ENCODE data around the gene OR4D10. TPM values are rescaled to one million over a fixed set of nuclear protein-coding genes. Genes with fewer than 3 reads are reported as not detected.

OR4D10 gene
- total and polyA plus RNA-seq, 2 of the 13 experiments (the other 11 are each of a cell fraction or from before 2014, with no cell fraction given), result not detected

DNA sequence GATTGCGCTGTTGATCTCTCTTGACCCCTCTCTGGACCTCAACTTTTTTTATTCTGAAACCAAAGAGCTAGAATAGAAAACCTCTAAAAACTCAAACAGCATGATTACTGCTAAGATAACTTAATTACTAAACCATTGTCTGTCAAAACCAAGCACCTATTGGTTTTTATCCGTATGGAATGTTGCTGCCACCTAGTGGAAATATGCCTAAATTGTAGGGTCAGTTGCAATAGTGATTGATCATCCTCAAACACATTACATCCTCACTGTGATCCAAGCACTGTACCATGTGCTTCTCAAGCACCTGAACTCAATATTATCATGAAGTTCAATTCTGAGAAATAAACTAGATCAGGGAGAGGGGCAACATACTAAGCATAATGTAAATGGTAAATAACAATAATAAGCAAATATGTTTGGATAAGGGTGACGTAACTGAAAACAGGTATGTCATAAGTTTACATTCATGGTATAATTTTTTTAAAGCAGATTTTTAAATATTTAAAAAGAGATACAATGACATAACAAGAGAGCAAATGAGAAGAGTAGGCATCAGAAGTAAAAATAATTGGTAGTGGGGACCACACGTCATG lies 43.1 kb upstream of the OR4D10 start:
- no peaks in the 10 kb centered on the region for H3K36me3 ChIP-seq (replicated peaks in 1 of 2; ENCODE audit: control insufficient read depth in 1 of 2, insufficient read depth in 2 of 2, low read length in 2 of 2)
- TF ChIP-seq STAG1 (CRISPR knock-in tag; IDR thresholded peaks at IDR 0.05), result peak; percentile 79
- TF ChIP-seq CTCF (CRISPR knock-in tag; IDR thresholded peaks at IDR 0.05), result peak; percentile 79
- TF ChIP-seq KMT2B (CRISPR knock-in tag; IDR thresholded peaks at IDR 0.05), result no peak
- TF ChIP-seq, protein P1, sequence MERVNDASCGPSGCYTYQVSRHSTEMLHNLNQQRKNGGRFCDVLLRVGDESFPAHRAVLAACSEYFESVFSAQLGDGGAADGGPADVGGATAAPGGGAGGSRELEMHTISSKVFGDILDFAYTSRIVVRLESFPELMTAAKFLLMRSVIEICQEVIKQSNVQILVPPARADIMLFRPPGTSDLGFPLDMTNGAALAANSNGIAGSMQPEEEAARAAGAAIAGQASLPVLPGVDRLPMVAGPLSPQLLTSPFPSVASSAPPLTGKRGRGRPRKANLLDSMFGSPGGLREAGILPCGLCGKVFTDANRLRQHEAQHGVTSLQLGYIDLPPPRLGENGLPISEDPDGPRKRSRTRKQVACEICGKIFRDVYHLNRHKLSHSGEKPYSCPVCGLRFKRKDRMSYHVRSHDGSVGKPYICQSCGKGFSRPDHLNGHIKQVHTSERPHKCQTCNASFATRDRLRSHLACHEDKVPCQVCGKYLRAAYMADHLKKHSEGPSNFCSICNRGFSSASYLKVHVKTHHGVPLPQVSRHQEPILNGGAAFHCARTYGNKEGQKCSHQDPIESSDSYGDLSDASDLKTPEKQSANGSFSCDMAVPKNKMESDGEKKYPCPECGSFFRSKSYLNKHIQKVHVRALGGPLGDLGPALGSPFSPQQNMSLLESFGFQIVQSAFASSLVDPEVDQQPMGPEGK (CRISPR knock-in tag; IDR thresholded peaks at IDR 0.05), result no peak
- peak; percentile 46; the same call in 1 of the 2 replicates for TF ChIP-seq CEBPG (CRISPR knock-in tag; IDR thresholded peaks at IDR 0.05)
- no peak for TF ChIP-seq MAFK (conservative IDR thresholded peaks at IDR 0.05 in 1 of 2, IDR thresholded peaks at IDR 0.05 in 1 of 2; ENCODE audit: low read length in 2 of 2)
- peak; percentile 42; the same call in 1 of the 2 replicates for TF ChIP-seq SMC3 (IDR thresholded peaks at IDR 0.05; ENCODE audit: low read length)
- no peak for TF ChIP-seq KIAA2018 (CRISPR knock-in tag; IDR thresholded peaks at IDR 0.05; ENCODE audit: borderline replicate concordance)
- intact Hi-C loops (cut with micrococcal nuclease; ENCODE audit: unreplicated experiment), result loop anchor here (1.0 kb wide), 2 partner anchors 146 to 259 kb away; no protein-coding TSS in a partner anchor
- H3K9me3 ChIP-seq (ENCODE audit: low read length), result no peaks in the 10 kb centered on the region
- DNase-seq (ENCODE audit: low spot score), result peak; percentile 53
- ChIA-PET CTCF (ENCODE audit: low intra/inter-chr PET ratio, low total read pairs) (interaction anchor here (1.4 to 1.5 kb wide), 2 partner anchors 222 to 259 kb away, joined by 4 to 9 read pairs; partner anchors contain the start of gene DTX4), POLR2A (no interaction called here)
- peak; percentile 73 for ATAC-seq
- H3K4me3 ChIP-seq (replicated peaks in 1 of 3; ENCODE audit: insufficient read depth in 1 of 3, low read depth in 2 of 3, low read length in 3 of 3), result no peak overlapping the region
- H3K4me2 ChIP-seq (ENCODE audit: low read depth, low read length), result no peak overlapping the region
- in situ Hi-C loops (cut with HindIII; ENCODE audit: extremely low pct_ligation_motif_present, low pct_unique_long_range_greater_than_20kb), result loop anchor here (5.0 kb wide), 1 partner anchor 223 kb away; no protein-coding TSS in a partner anchor
- WGBS (ENCODE audit: low lambda C conversion rate), result 35% methylated on average over 4 of the region's 4 CpGs
- no peak overlapping the region for H2AFZ ChIP-seq (ENCODE audit: low read length)
- FAIRE-seq, result peak; percentile 79
- no peaks in the 10 kb centered on the region for H3K79me2 ChIP-seq (ENCODE audit: insufficient read depth, low read length)
- no peaks in the 10 kb centered on the region for H3K27me3 ChIP-seq (ENCODE audit: control insufficient read depth in 1 of 2, insufficient read depth in 2 of 2, low read length in 2 of 2)
- no TSS peak for BruUV-seq (replicated peaks)
- no peaks in the 10 kb centered on the region for H4K20me1 ChIP-seq (ENCODE audit: insufficient read depth, low read length)
- H3K27ac ChIP-seq (ENCODE audit: extremely low read length, insufficient read depth, low read length), result no peak overlapping the region
- no peak overlapping the region for H3K9ac ChIP-seq (ENCODE audit: insufficient read depth, low read depth, low read length)
- H3K4me1 ChIP-seq (ENCODE audit: insufficient read depth, low read length), result no peaks in the 10 kb centered on the region

Data from HepG2 (cell line).